Activated CD8-positive, alpha-beta memory T cell treated with anti-CD3 and anti-CD28 coated beads for 4 hours (primary cell): Measurements from ENCODE around the gene TGFBR1.

ENCODE experiments used
- DNase-seq, 2 donors: peaks; one replicate each; pipeline ENCODE4 v3.0.0-alpha.2; 2020; ENCODE audit warnings: low read depth in 2 of 2

TGFBR1 gene

GRCh38 chr9:99104459-99105151, at the start of gene TGFBR1:
Gene TGFBR1, plus strand, starts transcription at chr9:99105113. Its CDS starts 93 bp downstream, at chr9:99105206.
- peak; percentile 75 to 86 for DNase-seq

- DNase-seq: no peak
Observed at GRCh38 chr9:99055384-99055783, 49.5 kb upstream of the TGFBR1 start.

- no peak for DNase-seq
Observed at GRCh38 chr9:99056186-99056585, 48.7 kb upstream of the TGFBR1 start.

GRCh38 chr9:99056886-99057664, 47.8 kb upstream of the TGFBR1 start:
- DNase-seq: no peak

GRCh38 chr9:99057665-99058625, 47.0 kb upstream of the TGFBR1 start:
- peak; percentile 53 to 61 for DNase-seq

GRCh38 chr9:99058964-99059921, 45.7 kb upstream of the TGFBR1 start:
- DNase-seq: no peak

GRCh38 chr9:99060621-99061020, 44.3 kb upstream of the TGFBR1 start:
- no peak for DNase-seq

GRCh38 chr9:99062549-99062948, 42.4 kb upstream of the TGFBR1 start:
- no peak for DNase-seq

- no peak for DNase-seq
Observed at GRCh38 chr9:99063522-99063921, 41.4 kb upstream of the TGFBR1 start.

- no peak for DNase-seq
Observed at GRCh38 chr9:99066571-99066970, 38.3 kb upstream of the TGFBR1 start.

- DNase-seq: no peak
Observed at GRCh38 chr9:99069075-99069474, 35.8 kb upstream of the TGFBR1 start.

GRCh38 chr9:99069546-99069945, 35.4 kb upstream of the TGFBR1 start:
- no peak for DNase-seq

- DNase-seq: no peak
Observed at GRCh38 chr9:99070681-99071080, 34.2 kb upstream of the TGFBR1 start.

- no peak for DNase-seq
Observed at GRCh38 chr9:99071313-99072039, 33.4 kb upstream of the TGFBR1 start.

- no peak for DNase-seq
Observed at GRCh38 chr9:99072040-99072394, 32.9 kb upstream of the TGFBR1 start.

- DNase-seq: no peak
Observed at GRCh38 chr9:99073347-99073746, 31.6 kb upstream of the TGFBR1 start.

- DNase-seq: no peak
Observed at GRCh38 chr9:99073985-99074901, 30.7 kb upstream of the TGFBR1 start.

GRCh38 chr9:99074902-99075245, 30.0 kb upstream of the TGFBR1 start:
- DNase-seq: no peak

- DNase-seq: no peak
Observed at GRCh38 chr9:99075246-99075912, 29.5 kb upstream of the TGFBR1 start.
